HEK293T (cell line): ENCODE data around the gene GSTM1.
"Not testable (repeated sequence)": the region's sequence is repeated elsewhere in the genome, so short reads cannot be mapped to it uniquely, and the experiment has no call there.

ENCODE experiments used
- CTCF ChIA-PET: fragments of 350-600 bp; formaldehyde crosslinking; extraction: SDS; loops from one replicate; lab custom pipeline; 2021; ENCODE audit warnings: antibody characterized with exemption, inconsistent platforms; lab: Yijun Ruan, JAX
- POLR2A ChIA-PET: fragments of 350-600 bp; formaldehyde crosslinking; extraction: SDS; loops from one replicate; lab custom pipeline; 2020; ENCODE audit warnings: antibody characterized with exemption, inconsistent platforms; lab: Yijun Ruan, JAX
- DNase-seq: peaks from one replicate; pipeline ENCODE4 v3.0.0; 2012; ENCODE audit warnings: mixed read lengths; ENCODE audit errors: extremely low spot score
- ARNT ChIP-seq: fragments of 450-650 bp; IDR thresholded peaks from 2 replicates; pipeline ENCODE4 v1.6.1; 2017; ENCODE audit warnings: mild to moderate bottlenecking
- BHLHE40 ChIP-seq: fragments of 450-650 bp; IDR thresholded peaks from 2 replicates; pipeline ENCODE4 v1.6.1; 2016; ENCODE audit warnings: mild to moderate bottlenecking, moderate library complexity, borderline replicate concordance
- CTBP1 ChIP-seq: fragments of 450-650 bp; IDR thresholded peaks from 2 replicates; pipeline ENCODE4 v1.6.1; 2016; ENCODE audit warnings: borderline replicate concordance
- ELF4 ChIP-seq: fragments of 450-650 bp; IDR thresholded peaks from 2 replicates; pipeline ENCODE4 v1.6.1; 2017; ENCODE audit warnings: antibody characterized with exemption
- FOXA1 ChIP-seq: fragments of 450-650 bp; IDR thresholded peaks from 2 replicates; pipeline ENCODE4 v1.6.1; 2016; ENCODE audit warnings: mild to moderate bottlenecking
- FOXK2 ChIP-seq: fragments of 450-650 bp; IDR thresholded peaks from 2 replicates; pipeline ENCODE4 v1.6.1; 2016; ENCODE audit warnings: mild to moderate bottlenecking
- FOXM1 ChIP-seq: fragments of 450-650 bp; IDR thresholded peaks from 2 replicates; pipeline ENCODE4 v1.6.1; 2017; ENCODE audit warnings: mild to moderate bottlenecking, borderline replicate concordance
- HDGF ChIP-seq: fragments of 450-650 bp; IDR thresholded peaks from 2 replicates; pipeline ENCODE4 v1.6.1; 2017; ENCODE audit warnings: antibody characterized with exemption, borderline replicate concordance
- L3MBTL2 ChIP-seq: fragments of 450-650 bp; conservative IDR thresholded peaks from 2 replicates; pipeline ENCODE4 v1.6.1; 2016; ENCODE audit warnings: mild to moderate bottlenecking
- LEF1 ChIP-seq: fragments of 450-650 bp; IDR thresholded peaks from 2 replicates; pipeline ENCODE4 v1.6.1; 2017; ENCODE audit warnings: mild to moderate bottlenecking, borderline replicate concordance
- NFRKB ChIP-seq: fragments of 450-650 bp; IDR thresholded peaks from 2 replicates; pipeline ENCODE4 v1.6.1; 2016; ENCODE audit warnings: mild to moderate bottlenecking, moderate library complexity
- PKNOX1 ChIP-seq: fragments of 450-650 bp; IDR thresholded peaks from 2 replicates; pipeline ENCODE4 v1.6.1; 2016
- SP1 ChIP-seq: fragments of 450-650 bp; IDR thresholded peaks from 2 replicates; pipeline ENCODE4 v1.6.1; 2017
- SUZ12 ChIP-seq: fragments of 450-650 bp; IDR thresholded peaks from 2 replicates; pipeline ENCODE4 v1.6.1; 2016; ENCODE audit warnings: mild to moderate bottlenecking
- TARDBP ChIP-seq: fragments of 450-650 bp; IDR thresholded peaks from 2 replicates; pipeline ENCODE4 v1.6.1; 2016
- ZNF384 ChIP-seq: fragments of 450-650 bp; IDR thresholded peaks from 2 replicates; pipeline ENCODE4 v1.6.1; 2016

GSTM1 gene

GRCh38 chr1:109697066-109697465 is 9.4 kb downstream of the GSTM1 start:
- ChIA-PET CTCF (no interaction called here), POLR2A (no interaction called here)
- TF ChIP-seq PKNOX1 (no peak), FOXA1 (no peak)
- DNase-seq: no peak

- DNase-seq, CTCF ChIA-PET, POLR2A ChIA-PET: not testable (repeated sequence)
These were observed 10.2 kb downstream of the GSTM1 start for GRCh38 chr1:109697861-109698260.

- CTCF ChIA-PET, POLR2A ChIA-PET, DNase-seq: not testable (repeated sequence)
These were observed 15.3 kb downstream of the GSTM1 start for GRCh38 chr1:109702940-109703339.

GRCh38 chr1:109704173-109704572 is 16.6 kb downstream of the GSTM1 start:
- POLR2A ChIA-PET: interaction anchor here (1.2 kb wide), 1 partner anchor 37 kb away, joined by 3 read pairs; the partner anchor contains the start of gene GSTM2

GRCh38 chr1:109705411-109705810 is 17.8 kb downstream of the GSTM1 start:
- CTCF ChIA-PET: interaction anchor here (1.1 kb wide), 1 partner anchor 68 kb away, joined by 3 read pairs; no protein-coding TSS in a partner anchor
- TF ChIP-seq PKNOX1: no peak
- TF ChIP-seq NFRKB: no peak
- no peak for TF ChIP-seq ARNT
- TF ChIP-seq L3MBTL2: no peak
- TF ChIP-seq ELF4: no peak
- no peak for TF ChIP-seq BHLHE40
- TF ChIP-seq TARDBP: no peak
- no peak for TF ChIP-seq FOXA1
- TF ChIP-seq SUZ12: no peak
- no peak for TF ChIP-seq CTBP1
- no peak for TF ChIP-seq FOXM1
- no peak for TF ChIP-seq SP1
- TF ChIP-seq HDGF: no peak
- TF ChIP-seq FOXK2: no peak
- no peak for TF ChIP-seq ZNF384
- no peak for TF ChIP-seq LEF1
- no peak for DNase-seq
- POLR2A ChIA-PET: no interaction called here

More at GRCh38 chr1:109704173-109704572, 16.6 kb downstream of the GSTM1 start:
- TF ChIP-seq NFRKB (no peak), TARDBP (no peak), PKNOX1 (no peak), FOXK2 (no peak)
- DNase-seq: peak; percentile 25
- CTCF ChIA-PET: interaction anchor here (0.6 kb wide), 1 partner anchor 114 kb away, joined by 7 read pairs; no protein-coding TSS in a partner anchor

- CTCF ChIA-PET, DNase-seq, POLR2A ChIA-PET: not testable (repeated sequence)
These were observed 21.3 kb downstream of the GSTM1 start for GRCh38 chr1:109708949-109709348.

- CTCF ChIA-PET, DNase-seq, POLR2A ChIA-PET: not testable (repeated sequence)
These were observed 22.2 kb downstream of the GSTM1 start for GRCh38 chr1:109709822-109710221.

GRCh38 chr1:109711593-109712320 is 24.1 kb downstream of the GSTM1 start, which contains the start of gene GSTM5:
GSTM5 (plus strand) TSS chr1:109712251; CDS start chr1:109712313, 62 bp downstream.
- CTCF ChIA-PET, POLR2A ChIA-PET: not testable (repeated sequence)
- DNase-seq: peak; percentile 1
